GM12891 (cell line): Measurements from ENCODE around the gene NRXN3.

Source experiments
- PAX5 ChIP-seq: IDR thresholded peaks from 2 replicates; pipeline ENCODE4 v1.6.1; 2011; ENCODE audit warnings: low read length, moderate library complexity, mild to moderate bottlenecking; ENCODE audit not compliant: insufficient read depth, severe bottlenecking
- POLR2A ChIP-seq: IDR thresholded peaks from 2 replicates; pipeline ENCODE4 v1.6.1; 2011; ENCODE audit warnings: low read depth, low read length, control low read depth
- POLR2AphosphoS5 ChIP-seq: IDR thresholded peaks from 2 replicates; pipeline ENCODE4 v1.6.1; 2011; ENCODE audit warnings: low read depth, low read length, control low read depth
- TAF1 ChIP-seq: IDR thresholded peaks from 2 replicates; pipeline ENCODE4 v1.6.1; 2011; ENCODE audit warnings: low read depth, low read length, control low read depth

GRCh38 chr14:79167957-79168356 lies 997.8 kb downstream of the NRXN3 start:
- TF ChIP-seq POLR2A (no peak), POLR2AphosphoS5 (no peak), TAF1 (no peak), PAX5 (no peak)
